ENCODE data around the gene TBCD. TPM values are rescaled to one million over a fixed set of nuclear protein-coding genes. Genes with fewer than 3 reads are reported as not detected.
A peak's percentile ranks its signal among the peaks of the same experiment; 100 is the strongest.
"Not testable (repeated sequence)": the region's sequence is repeated elsewhere in the genome, so short reads cannot be mapped to it uniquely, and the experiment has no call there.

The TBCD gene
- total and polyA plus RNA-seq, 8 donors = 28.7 to 161 (median 40.0) TPM

GRCh38 chr17:82961366-82962162 is 209.7 kb downstream of the TBCD start:
- WGBS, 2 donors = 81 to 94% methylated on average over 19 of the region's 19 CpGs

GRCh38 chr17:82962163-82962720 is 210.4 kb downstream of the TBCD start:
- intact Hi-C loops (cut with DNase I) = no loop called here
- no peaks in the 10 kb centered on the region for H3K36me3 ChIP-seq
- WGBS, 2 donors = 81 to 83% methylated on average over 21 of the region's 21 CpGs

More at GRCh38 chr17:82961366-82962162, 209.7 kb downstream of the TBCD start:
- H3K36me3 ChIP-seq = no peaks in the 10 kb centered on the region
- FAIRE-seq = no peak
- intact Hi-C loops (cut with DNase I) = no loop called here
- peak in 3 of 6 donors; percentile 16 to 48 (median 36) for DNase-seq
- no peaks in the 10 kb centered on the region for H3K27me3 ChIP-seq
- no peak overlapping the region for H3K27ac ChIP-seq
- no peak for TF ChIP-seq CTCF (IDR thresholded peaks at IDR 0.05)
- no peaks in the 10 kb centered on the region for H3K4me1 ChIP-seq
- ATAC-seq = no peak
- H3K4me3 ChIP-seq = no peak overlapping the region
- H3K9me3 ChIP-seq = no peaks in the 10 kb centered on the region

GRCh38 chr17:82963104-82963950 is 211.5 kb downstream of the TBCD start:
- FAIRE-seq (no peak), ATAC-seq (peak; percentile 60 to 93 (median 83)), DNase-seq (peak in 5 of 6 donors; percentile 31 to 71 (median 55))
- H3K4me1 ChIP-seq = no peaks in the 10 kb centered on the region
- intact Hi-C loops (cut with DNase I) = no loop called here
- no peak overlapping the region for H3K27ac ChIP-seq
- no peak overlapping the region for H3K4me3 ChIP-seq
- H3K27me3 ChIP-seq = no peaks in the 10 kb centered on the region
- H3K9me3 ChIP-seq = no peaks in the 10 kb centered on the region
- no peaks in the 10 kb centered on the region for H3K36me3 ChIP-seq
- TF ChIP-seq CTCF (IDR thresholded peaks at IDR 0.05) = peak in 3 of 4 donors; percentile 16 to 26 (median 20)
- WGBS, 2 donors = 47 to 48% methylated on average over 24 to 25 of the region's 25 CpGs

More at GRCh38 chr17:82962163-82962720, 210.4 kb downstream of the TBCD start:
- TF ChIP-seq CTCF (IDR thresholded peaks at IDR 0.05) = no peak
- H3K9me3 ChIP-seq = no peaks in the 10 kb centered on the region
- H3K4me3 ChIP-seq = no peak overlapping the region
- H3K27ac ChIP-seq = no peak overlapping the region
- FAIRE-seq (no peak), ATAC-seq (no peak), DNase-seq (peak in 2 of 6 donors; percentile 21 to 55)
- no peaks in the 10 kb centered on the region for H3K27me3 ChIP-seq
- H3K4me1 ChIP-seq = no peaks in the 10 kb centered on the region

- DNase-seq = peak in 1 of 6 donors; percentile 29
- FAIRE-seq; H3K9me3 ChIP-seq; H3K4me3 ChIP-seq; H3K4me1 ChIP-seq; H3K27me3 ChIP-seq; H3K36me3 ChIP-seq; ATAC-seq; intact Hi-C loops (cut with DNase I); H3K27ac ChIP-seq: not testable (repeated sequence)
- WGBS, 2 donors = 85 to 86% methylated on average over 32 of the region's 32 CpGs
These were observed 212.6 kb downstream of the TBCD start for GRCh38 chr17:82964451-82964850.

GRCh38 chr17:82964851-82965341 is 213.0 kb downstream of the TBCD start:
- Histone ChIP-seq H3K27ac (no peak overlapping the region), H3K36me3 (no peaks in the 10 kb centered on the region), H3K27me3 (no peaks in the 10 kb centered on the region), H3K4me3 (no peak overlapping the region), H3K4me1 (no peaks in the 10 kb centered on the region), H3K9me3 (no peaks in the 10 kb centered on the region)
- intact Hi-C loops (cut with DNase I) = no loop called here
- peak in 1 of 6 donors; percentile 41 for DNase-seq
- 75 to 85% methylated on average over 21 to 25 of the region's 25 CpGs for WGBS, 2 donors
- no peak for FAIRE-seq
- no peak for TF ChIP-seq CTCF (IDR thresholded peaks at IDR 0.05)
- ATAC-seq = no peak
